Stimulated activated CD8-positive, alpha-beta memory T cell treated with anti-CD3 and anti-CD28 coated beads, Interleukin-7, amount 100 ng/mL, for 1 hour (primary cell): Measurements from ENCODE around the gene NEO1.
"Not testable (repeated sequence)": the region's sequence is repeated elsewhere in the genome, so short reads cannot be mapped to it uniquely, and the experiment has no call there.

ENCODE experiments used
- DNase-seq, 2 donors: peaks; one replicate each; pipeline ENCODE4 v3.0.0-alpha.2; 2020; ENCODE audit warnings: low read depth in 2 of 2

Gene NEO1

GRCh38 chr15:73139744-73140553 is 87.7 kb downstream of the NEO1 start:
- DNase-seq: no peak

GRCh38 chr15:73141216-73141900 is 89.1 kb downstream of the NEO1 start:
- DNase-seq: no peak

- DNase-seq: no peak
Measured at GRCh38 chr15:73142802-73143762, 90.8 kb downstream of the NEO1 start.

GRCh38 chr15:73143763-73144155 is 91.5 kb downstream of the NEO1 start:
- DNase-seq: no peak

GRCh38 chr15:73146419-73146818 is 94.2 kb downstream of the NEO1 start:
- no peak for DNase-seq

- no peak for DNase-seq
Measured at GRCh38 chr15:73150831-73151230, 98.6 kb downstream of the NEO1 start.

GRCh38 chr15:73153024-73153423 is 100.8 kb downstream of the NEO1 start:
- DNase-seq: no peak

GRCh38 chr15:73153447-73153846 is 101.2 kb downstream of the NEO1 start:
- no peak for DNase-seq

GRCh38 chr15:73156431-73157191 is 104.3 kb downstream of the NEO1 start:
- no peak for DNase-seq

- DNase-seq: no peak
Measured at GRCh38 chr15:73161546-73161945, 109.3 kb downstream of the NEO1 start.

- DNase-seq: no peak
Measured at GRCh38 chr15:73165435-73165834, 113.2 kb downstream of the NEO1 start.

GRCh38 chr15:73165844-73166243 is 113.6 kb downstream of the NEO1 start:
- DNase-seq: no peak

- not testable (repeated sequence) for DNase-seq
Measured at GRCh38 chr15:73166711-73167110, 114.4 kb downstream of the NEO1 start.

- no peak for DNase-seq
Measured at GRCh38 chr15:73168487-73168886, 116.2 kb downstream of the NEO1 start.

- DNase-seq: no peak
Measured at GRCh38 chr15:73171711-73172110, 119.4 kb downstream of the NEO1 start.

- DNase-seq: no peak
Measured at GRCh38 chr15:73172508-73172907, 120.2 kb downstream of the NEO1 start.

GRCh38 chr15:73174171-73174570 is 121.9 kb downstream of the NEO1 start:
- DNase-seq: no peak

- no peak for DNase-seq
Measured at GRCh38 chr15:73175382-73175781, 123.1 kb downstream of the NEO1 start.

- no peak for DNase-seq
Measured at GRCh38 chr15:73176598-73176997, 124.3 kb downstream of the NEO1 start.

GRCh38 chr15:73183071-73183470 is 130.8 kb downstream of the NEO1 start:
- DNase-seq: no peak

- no peak for DNase-seq
Measured at GRCh38 chr15:73190189-73190601, 137.9 kb downstream of the NEO1 start.
